ENCODE results near the gene CACNA1G. TPM values are rescaled to one million over a fixed set of nuclear protein-coding genes. Genes with fewer than 3 reads are reported as not detected.

The CACNA1G gene
- total and polyA plus RNA-seq, 2 donors (not counting 1 experiment from before 2014, with no cell fraction given): 0.08 to 0.99 TPM

DNA sequence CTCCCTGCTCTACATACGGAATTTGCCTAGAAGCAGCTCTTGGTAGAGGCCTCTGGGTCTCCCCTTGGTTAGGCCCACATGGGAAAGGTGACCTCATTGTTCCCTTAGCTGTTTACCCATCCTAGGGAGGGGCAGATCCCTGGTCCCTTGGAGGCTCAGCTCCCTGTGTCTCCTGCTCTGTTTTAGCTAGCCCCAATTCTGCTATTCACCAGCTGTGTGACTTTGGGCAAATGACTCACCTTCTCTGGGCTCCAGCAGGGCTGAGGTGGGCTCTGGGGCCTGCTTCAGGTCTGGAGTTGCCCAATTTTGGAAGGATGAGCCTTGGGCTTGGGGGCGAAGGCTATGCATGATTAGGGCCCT lies 78.1 kb downstream of the CACNA1G start:
- no peaks in the 10 kb centered on the region for H4K20me1 ChIP-seq (ENCODE audit: control insufficient read depth, extremely low read depth, insufficient read depth, low read length)
- TF ChIP-seq, protein P1, sequence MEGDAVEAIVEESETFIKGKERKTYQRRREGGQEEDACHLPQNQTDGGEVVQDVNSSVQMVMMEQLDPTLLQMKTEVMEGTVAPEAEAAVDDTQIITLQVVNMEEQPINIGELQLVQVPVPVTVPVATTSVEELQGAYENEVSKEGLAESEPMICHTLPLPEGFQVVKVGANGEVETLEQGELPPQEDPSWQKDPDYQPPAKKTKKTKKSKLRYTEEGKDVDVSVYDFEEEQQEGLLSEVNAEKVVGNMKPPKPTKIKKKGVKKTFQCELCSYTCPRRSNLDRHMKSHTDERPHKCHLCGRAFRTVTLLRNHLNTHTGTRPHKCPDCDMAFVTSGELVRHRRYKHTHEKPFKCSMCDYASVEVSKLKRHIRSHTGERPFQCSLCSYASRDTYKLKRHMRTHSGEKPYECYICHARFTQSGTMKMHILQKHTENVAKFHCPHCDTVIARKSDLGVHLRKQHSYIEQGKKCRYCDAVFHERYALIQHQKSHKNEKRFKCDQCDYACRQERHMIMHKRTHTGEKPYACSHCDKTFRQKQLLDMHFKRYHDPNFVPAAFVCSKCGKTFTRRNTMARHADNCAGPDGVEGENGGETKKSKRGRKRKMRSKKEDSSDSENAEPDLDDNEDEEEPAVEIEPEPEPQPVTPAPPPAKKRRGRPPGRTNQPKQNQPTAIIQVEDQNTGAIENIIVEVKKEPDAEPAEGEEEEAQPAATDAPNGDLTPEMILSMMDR (conservative IDR thresholded peaks at IDR 0.05 in 1 of 2, IDR thresholded peaks at IDR 0.05 in 1 of 2; ENCODE audit: low read depth in 1 of 2, low read length in 2 of 2): no peak
- no peak for TF ChIP-seq EZH2 (IDR thresholded peaks at IDR 0.05; ENCODE audit: low read length, missing control alignments)
- peak; percentile 33 to 71 for DNase-seq (ENCODE audit: low read depth in 2 of 2)
- H3K9ac ChIP-seq (ENCODE audit: insufficient read depth, low read length): no peak overlapping the region
- peak overlapping the region; percentile 90 for H3K4me2 ChIP-seq (ENCODE audit: extremely low read depth, insufficient read depth, low read length)
- H3K4me3 ChIP-seq (replicated peaks in 1 of 4; ENCODE audit: control extremely low read depth in 1 of 4, insufficient read depth in 1 of 4, low read depth in 3 of 4, low read length in 4 of 4): no peak overlapping the region
- H3K79me2 ChIP-seq (ENCODE audit: control insufficient read depth, insufficient read depth, low read length): no peaks in the 10 kb centered on the region
- no peaks in the 10 kb centered on the region for H3K27me3 ChIP-seq (ENCODE audit: control insufficient read depth, insufficient read depth, low read length)
- H3K9me3 ChIP-seq (ENCODE audit: control insufficient read depth, insufficient read depth, low read depth, low read length): no peaks in the 10 kb centered on the region
- H3K36me3 ChIP-seq (ENCODE audit: control insufficient read depth, insufficient read depth, low read length): no peaks in the 10 kb centered on the region
- H3K27ac ChIP-seq (ENCODE audit: insufficient read depth, low read length): peak overlapping the region; percentile 83
- H3K4me1 ChIP-seq (ENCODE audit: control insufficient read depth, extremely low read depth, insufficient read depth, low read length): peaks cover 32% of the 10 kb centered on the region
- no peak overlapping the region for H2AFZ ChIP-seq (ENCODE audit: low read length)

DNA sequence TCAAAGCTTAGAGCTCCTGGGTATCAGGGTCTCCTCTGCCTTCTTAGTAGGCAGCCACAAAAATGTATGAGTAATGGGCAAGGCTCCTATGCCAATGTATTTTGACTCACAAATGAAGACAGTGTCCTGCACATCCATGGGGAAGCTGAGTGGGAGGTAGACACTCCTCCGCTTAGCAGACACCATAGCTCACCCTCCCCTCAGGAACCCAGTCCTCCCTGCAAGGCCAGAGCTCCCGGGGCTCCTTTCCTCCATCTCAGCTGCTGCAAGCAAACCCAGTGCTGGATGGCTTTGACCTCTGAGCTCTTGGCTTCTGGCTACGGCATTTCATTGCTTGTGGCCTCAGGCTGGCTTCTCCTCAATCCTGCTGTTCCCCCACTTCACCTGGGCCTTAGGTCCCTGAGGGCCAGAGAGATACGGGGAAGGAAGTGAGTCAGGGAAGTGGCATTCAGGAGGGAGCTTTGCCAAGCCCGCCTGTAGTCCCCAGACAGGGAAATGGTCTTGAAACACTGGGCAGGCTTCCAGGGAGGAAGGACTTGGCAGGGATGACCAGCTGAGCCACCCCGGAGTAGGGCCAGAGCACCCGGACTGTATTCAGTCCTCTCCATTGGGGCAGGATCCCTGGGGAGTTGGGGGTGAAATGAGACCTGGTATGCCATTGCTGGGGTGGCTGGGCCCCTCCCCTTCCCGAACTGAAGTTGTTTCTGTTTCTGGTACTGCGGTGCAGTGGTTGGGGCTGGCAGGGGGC lies 78.6 kb downstream of the CACNA1G start:
- no peaks in the 10 kb centered on the region for H3K79me2 ChIP-seq (ENCODE audit: control insufficient read depth, insufficient read depth, low read length)
- H3K4me3 ChIP-seq (replicated peaks in 1 of 4; ENCODE audit: control extremely low read depth in 1 of 4, insufficient read depth in 1 of 4, low read depth in 3 of 4, low read length in 4 of 4): no peak overlapping the region
- no peaks in the 10 kb centered on the region for H3K27me3 ChIP-seq (ENCODE audit: control insufficient read depth, insufficient read depth, low read length)
- peak overlapping the region; percentile 83 for H3K27ac ChIP-seq (ENCODE audit: insufficient read depth, low read length)
- H3K9me3 ChIP-seq (ENCODE audit: control insufficient read depth, insufficient read depth, low read depth, low read length): no peaks in the 10 kb centered on the region
- no peaks in the 10 kb centered on the region for H4K20me1 ChIP-seq (ENCODE audit: control insufficient read depth, extremely low read depth, insufficient read depth, low read length)
- H3K9ac ChIP-seq (ENCODE audit: insufficient read depth, low read length): no peak overlapping the region
- peak overlapping the region; percentile 90 for H3K4me2 ChIP-seq (ENCODE audit: extremely low read depth, insufficient read depth, low read length)
- peaks cover 32% of the 10 kb centered on the region for H3K4me1 ChIP-seq (ENCODE audit: control insufficient read depth, extremely low read depth, insufficient read depth, low read length)
- no peaks in the 10 kb centered on the region for H3K36me3 ChIP-seq (ENCODE audit: control insufficient read depth, insufficient read depth, low read length)
- TF ChIP-seq, protein P1 (conservative IDR thresholded peaks at IDR 0.05 in 1 of 2, IDR thresholded peaks at IDR 0.05 in 1 of 2; ENCODE audit: low read depth in 1 of 2, low read length in 2 of 2): no peak
- TF ChIP-seq EZH2 (IDR thresholded peaks at IDR 0.05; ENCODE audit: low read length, missing control alignments): no peak
- H2AFZ ChIP-seq (ENCODE audit: low read length): no peak overlapping the region
- peak; percentile 95 to 98 for DNase-seq (ENCODE audit: low read depth in 2 of 2)

DNA sequence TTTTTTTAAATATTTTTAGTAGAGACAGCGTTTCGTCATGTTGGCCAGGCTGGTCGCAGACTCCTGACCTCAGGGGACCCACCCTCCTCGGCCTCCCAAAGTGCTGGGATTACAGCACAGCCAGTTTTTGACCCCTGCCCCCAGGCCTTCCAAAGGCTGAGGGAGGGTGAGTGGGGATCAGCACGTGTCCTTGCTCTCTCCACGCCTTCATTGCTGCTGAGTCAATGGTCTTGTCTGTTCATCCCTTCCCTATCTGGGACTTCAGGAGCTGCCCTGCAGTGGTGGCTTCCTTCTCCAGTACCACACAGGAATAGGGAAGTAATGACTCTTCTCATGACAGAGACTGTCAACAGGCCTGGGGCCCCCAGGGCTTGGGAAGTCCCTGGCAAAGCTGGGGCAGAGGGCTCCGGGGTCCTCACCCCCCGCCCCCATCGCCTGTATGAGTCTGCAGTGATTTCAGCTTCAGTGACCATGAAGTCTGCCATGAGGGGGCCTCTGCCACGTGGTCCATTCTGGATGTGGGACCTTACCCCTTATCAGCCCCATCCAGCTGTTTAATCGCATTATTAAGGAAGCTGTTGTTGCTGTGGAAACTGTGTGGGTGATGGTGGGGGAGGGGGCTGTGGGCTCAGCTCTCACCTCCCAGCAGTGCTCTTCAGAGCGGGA lies 80.3 kb downstream of the CACNA1G start:
- no peak overlapping the region for H3K27ac ChIP-seq (ENCODE audit: insufficient read depth, low read length)
- H4K20me1 ChIP-seq (ENCODE audit: control insufficient read depth, extremely low read depth, insufficient read depth, low read length): no peaks in the 10 kb centered on the region
- H3K9ac ChIP-seq (ENCODE audit: insufficient read depth, low read length): no peak overlapping the region
- H3K9me3 ChIP-seq (ENCODE audit: control insufficient read depth, insufficient read depth, low read depth, low read length): no peaks in the 10 kb centered on the region
- no peaks in the 10 kb centered on the region for H3K79me2 ChIP-seq (ENCODE audit: control insufficient read depth, insufficient read depth, low read length)
- peaks cover 25% of the 10 kb centered on the region for H3K4me1 ChIP-seq (ENCODE audit: control insufficient read depth, extremely low read depth, insufficient read depth, low read length)
- peak in 1 of 2 donors; percentile 57 for DNase-seq (ENCODE audit: low read depth in 2 of 2)
- H3K4me2 ChIP-seq (ENCODE audit: extremely low read depth, insufficient read depth, low read length): no peak overlapping the region
- no peaks in the 10 kb centered on the region for H3K36me3 ChIP-seq (ENCODE audit: control insufficient read depth, insufficient read depth, low read length)
- no peak overlapping the region for H3K4me3 ChIP-seq (replicated peaks in 1 of 4; ENCODE audit: control extremely low read depth in 1 of 4, insufficient read depth in 1 of 4, low read depth in 3 of 4, low read length in 4 of 4)
- no peaks in the 10 kb centered on the region for H3K27me3 ChIP-seq (ENCODE audit: control insufficient read depth, insufficient read depth, low read length)
- TF ChIP-seq EZH2 (IDR thresholded peaks at IDR 0.05; ENCODE audit: low read length, missing control alignments): no peak
- TF ChIP-seq, protein P1 (conservative IDR thresholded peaks at IDR 0.05 in 1 of 2, IDR thresholded peaks at IDR 0.05 in 1 of 2; ENCODE audit: low read depth in 1 of 2, low read length in 2 of 2): no peak
- no peak overlapping the region for H2AFZ ChIP-seq (ENCODE audit: low read length)

All from fibroblast of lung (primary cell).